DOHH2 (cell line): ENCODE results near the gene AGAP3.

ENCODE experiments used
- CTCF ChIP-seq: fragments of 200-600 bp; sonication (generic); IDR thresholded peaks from one replicate; pipeline ENCODE4 v1.5.1; 2014; ENCODE audit warnings: antibody characterized with exemption, mild to moderate bottlenecking, low read depth, low read length; ENCODE audit not compliant: poor library complexity, severe bottlenecking
- EZH2phosphoT487 ChIP-seq: fragments of 200-600 bp; sonication (generic); IDR thresholded peaks from 2 replicates; pipeline ENCODE4 v1.6.1; 2017; ENCODE audit warnings: borderline replicate concordance, mild to moderate bottlenecking, antibody characterized with exemption, low read length, moderate library complexity, mixed read lengths

DNA sequence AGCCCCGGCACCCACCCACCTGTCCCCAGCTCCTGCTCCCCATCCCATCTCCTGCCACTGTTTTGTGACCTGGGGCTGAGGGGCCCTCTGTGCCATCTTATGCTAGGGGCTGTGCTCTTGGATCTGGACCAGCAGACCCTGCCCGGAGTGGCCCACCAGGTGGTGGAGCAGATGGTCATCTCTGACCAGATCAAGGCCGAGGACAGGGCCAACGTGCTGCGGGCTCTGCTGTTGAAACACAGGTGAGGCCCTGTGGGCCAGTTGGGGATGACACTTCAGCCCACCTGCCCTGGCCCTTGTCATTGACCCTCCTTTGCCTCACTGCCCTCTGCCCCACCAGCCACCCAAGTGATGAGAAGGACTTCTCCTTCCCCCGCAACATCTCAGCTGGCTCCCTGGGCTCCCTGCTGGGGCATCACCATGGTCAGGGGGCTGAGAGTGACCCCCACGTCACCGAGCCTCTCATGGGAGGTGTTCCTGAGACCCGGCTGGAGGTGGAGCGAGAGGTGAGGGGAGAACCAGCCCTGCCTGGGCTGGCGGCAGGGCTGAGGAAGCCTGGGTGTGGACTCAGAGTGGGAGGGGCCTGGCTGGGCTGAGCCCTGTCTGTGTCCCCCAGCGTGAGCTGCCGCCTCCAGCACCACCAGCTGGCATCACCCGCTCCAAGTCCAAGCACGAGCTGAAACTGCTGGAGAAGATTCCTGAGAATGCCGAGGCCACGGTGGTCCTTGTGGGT, 16.3 kb upstream of the AGAP3 start:
- TF ChIP-seq CTCF (no peak), EZH2phosphoT487 (no peak)
